ENCODE results near the gene RBM47. TPM values are rescaled to one million over a fixed set of nuclear protein-coding genes. Genes with fewer than 3 reads are reported as not detected.
A peak's percentile ranks its signal among the peaks of the same experiment; 100 is the strongest.

The RBM47 gene
- total and polyA plus RNA-seq, 2 experiments from 2014 or later, result 35.6 to 139 TPM

GRCh38 chr4:40600850-40601249 is 28.8 kb downstream of the RBM47 start:
- H3K4me1 ChIP-seq (ENCODE audit: insufficient read depth), result no peaks in the 10 kb centered on the region; the same call in 1 of the 2 replicates
- Mint-ChIP-seq H3K9me3 (no peaks in the 10 kb centered on the region), H3K27me3 (ENCODE audit: insufficient read depth, low read depth, poor library complexity) (no peaks in the 10 kb centered on the region), H3K36me3 (ENCODE audit: low read depth) (peaks cover 44% of the 10 kb centered on the region), H3K4me3 (no peak overlapping the region), H3K4me1 (peaks cover 5% of the 10 kb centered on the region; the same call in 1 of the 3 replicates), H3K27ac (0 out of 2 replicates have a peak overlapping the region, but pooled peaks have one; percentile 27)
- peak overlapping the region; percentile 86 for H3K27ac ChIP-seq (ENCODE audit: low read depth)
- no peak overlapping the region for H3K4me3 ChIP-seq
- H4K20me1 ChIP-seq (replicated peaks; ENCODE audit: insufficient read depth), result peaks cover 12% of the 10 kb centered on the region
- H3K79me2 ChIP-seq (replicated peaks; ENCODE audit: insufficient read depth), result peaks cover 99% of the 10 kb centered on the region
- TF ChIP-seq CREB1 (CRISPR knock-in tag; IDR thresholded peaks at IDR 0.05; ENCODE audit: low read depth) (no peak), REST (IDR thresholded peaks at IDR 0.05; ENCODE audit: unreplicated experiment) (no peak), ZNF331 (CRISPR knock-in tag; IDR thresholded peaks at IDR 0.05; ENCODE audit: low read depth) (no peak), STAT1 (IDR thresholded peaks at IDR 0.05; ENCODE audit: unreplicated experiment) (no peak), JUNB (IDR thresholded peaks at IDR 0.05; ENCODE audit: unreplicated experiment) (no peak), EZH2phosphoT487 (IDR thresholded peaks at IDR 0.05; ENCODE audit: unreplicated experiment) (no peak)
- DNase-seq (ENCODE audit: low spot score), result no peak
- H2AFZ ChIP-seq, result no peak overlapping the region
- no peaks in the 10 kb centered on the region for H3K9me2 ChIP-seq (ENCODE audit: insufficient read depth)
- peaks cover 9% of the 10 kb centered on the region; the same call in 1 of the 2 replicates for H3F3A ChIP-seq (replicated peaks; ENCODE audit: low read depth)
- peaks cover 3% of the 10 kb centered on the region; the same call in 1 of the 2 replicates for H3K36me3 ChIP-seq (ENCODE audit: insufficient read depth)
- H3K27me3 ChIP-seq (ENCODE audit: insufficient read depth), result no peaks in the 10 kb centered on the region
- no peak overlapping the region for H3K4me2 ChIP-seq
- ATAC-seq, result no peak

GRCh38 chr4:40599431-40599830 is 30.2 kb downstream of the RBM47 start:
- Histone ChIP-seq H3K27ac (ENCODE audit: low read depth) (peak overlapping the region; percentile 76; the same call in 1 of the 2 replicates), H3K36me3 (ENCODE audit: insufficient read depth) (peaks cover 16% of the 10 kb centered on the region), H3K9me2 (ENCODE audit: insufficient read depth) (no peaks in the 10 kb centered on the region), H2AFZ (no peak overlapping the region), H3F3A (replicated peaks; ENCODE audit: low read depth) (peaks cover 9% of the 10 kb centered on the region; the same call in 1 of the 2 replicates), H4K20me1 (replicated peaks; ENCODE audit: insufficient read depth) (peaks cover 8% of the 10 kb centered on the region), H3K4me3 (no peak overlapping the region), H3K27me3 (ENCODE audit: insufficient read depth) (no peaks in the 10 kb centered on the region), H3K79me2 (replicated peaks; ENCODE audit: insufficient read depth) (peaks cover 99% of the 10 kb centered on the region), H3K4me2 (no peak overlapping the region), H3K4me1 (ENCODE audit: insufficient read depth) (no peaks in the 10 kb centered on the region; the same call in 1 of the 2 replicates)
- H3K27ac Mint-ChIP-seq, result peak overlapping the region; percentile 33; the same call in 1 of the 2 replicates
- peaks cover 5% of the 10 kb centered on the region; the same call in 1 of the 3 replicates for H3K4me1 Mint-ChIP-seq
- H3K4me3 Mint-ChIP-seq, result no peak overlapping the region
- H3K36me3 Mint-ChIP-seq (ENCODE audit: low read depth), result peaks cover 46% of the 10 kb centered on the region
- H3K9me3 Mint-ChIP-seq, result no peaks in the 10 kb centered on the region
- no peak for DNase-seq (ENCODE audit: low spot score)
- no peak for ATAC-seq
- no peaks in the 10 kb centered on the region for H3K27me3 Mint-ChIP-seq (ENCODE audit: insufficient read depth, low read depth, poor library complexity)
- no peak for TF ChIP-seq ZNF114 (CRISPR knock-in tag; IDR thresholded peaks at IDR 0.05)
- no peak for TF ChIP-seq ZNF331 (CRISPR knock-in tag; IDR thresholded peaks at IDR 0.05; ENCODE audit: low read depth)
- TF ChIP-seq NANOG (IDR thresholded peaks at IDR 0.05; ENCODE audit: borderline replicate concordance), result no peak
- TF ChIP-seq, protein P1, sequence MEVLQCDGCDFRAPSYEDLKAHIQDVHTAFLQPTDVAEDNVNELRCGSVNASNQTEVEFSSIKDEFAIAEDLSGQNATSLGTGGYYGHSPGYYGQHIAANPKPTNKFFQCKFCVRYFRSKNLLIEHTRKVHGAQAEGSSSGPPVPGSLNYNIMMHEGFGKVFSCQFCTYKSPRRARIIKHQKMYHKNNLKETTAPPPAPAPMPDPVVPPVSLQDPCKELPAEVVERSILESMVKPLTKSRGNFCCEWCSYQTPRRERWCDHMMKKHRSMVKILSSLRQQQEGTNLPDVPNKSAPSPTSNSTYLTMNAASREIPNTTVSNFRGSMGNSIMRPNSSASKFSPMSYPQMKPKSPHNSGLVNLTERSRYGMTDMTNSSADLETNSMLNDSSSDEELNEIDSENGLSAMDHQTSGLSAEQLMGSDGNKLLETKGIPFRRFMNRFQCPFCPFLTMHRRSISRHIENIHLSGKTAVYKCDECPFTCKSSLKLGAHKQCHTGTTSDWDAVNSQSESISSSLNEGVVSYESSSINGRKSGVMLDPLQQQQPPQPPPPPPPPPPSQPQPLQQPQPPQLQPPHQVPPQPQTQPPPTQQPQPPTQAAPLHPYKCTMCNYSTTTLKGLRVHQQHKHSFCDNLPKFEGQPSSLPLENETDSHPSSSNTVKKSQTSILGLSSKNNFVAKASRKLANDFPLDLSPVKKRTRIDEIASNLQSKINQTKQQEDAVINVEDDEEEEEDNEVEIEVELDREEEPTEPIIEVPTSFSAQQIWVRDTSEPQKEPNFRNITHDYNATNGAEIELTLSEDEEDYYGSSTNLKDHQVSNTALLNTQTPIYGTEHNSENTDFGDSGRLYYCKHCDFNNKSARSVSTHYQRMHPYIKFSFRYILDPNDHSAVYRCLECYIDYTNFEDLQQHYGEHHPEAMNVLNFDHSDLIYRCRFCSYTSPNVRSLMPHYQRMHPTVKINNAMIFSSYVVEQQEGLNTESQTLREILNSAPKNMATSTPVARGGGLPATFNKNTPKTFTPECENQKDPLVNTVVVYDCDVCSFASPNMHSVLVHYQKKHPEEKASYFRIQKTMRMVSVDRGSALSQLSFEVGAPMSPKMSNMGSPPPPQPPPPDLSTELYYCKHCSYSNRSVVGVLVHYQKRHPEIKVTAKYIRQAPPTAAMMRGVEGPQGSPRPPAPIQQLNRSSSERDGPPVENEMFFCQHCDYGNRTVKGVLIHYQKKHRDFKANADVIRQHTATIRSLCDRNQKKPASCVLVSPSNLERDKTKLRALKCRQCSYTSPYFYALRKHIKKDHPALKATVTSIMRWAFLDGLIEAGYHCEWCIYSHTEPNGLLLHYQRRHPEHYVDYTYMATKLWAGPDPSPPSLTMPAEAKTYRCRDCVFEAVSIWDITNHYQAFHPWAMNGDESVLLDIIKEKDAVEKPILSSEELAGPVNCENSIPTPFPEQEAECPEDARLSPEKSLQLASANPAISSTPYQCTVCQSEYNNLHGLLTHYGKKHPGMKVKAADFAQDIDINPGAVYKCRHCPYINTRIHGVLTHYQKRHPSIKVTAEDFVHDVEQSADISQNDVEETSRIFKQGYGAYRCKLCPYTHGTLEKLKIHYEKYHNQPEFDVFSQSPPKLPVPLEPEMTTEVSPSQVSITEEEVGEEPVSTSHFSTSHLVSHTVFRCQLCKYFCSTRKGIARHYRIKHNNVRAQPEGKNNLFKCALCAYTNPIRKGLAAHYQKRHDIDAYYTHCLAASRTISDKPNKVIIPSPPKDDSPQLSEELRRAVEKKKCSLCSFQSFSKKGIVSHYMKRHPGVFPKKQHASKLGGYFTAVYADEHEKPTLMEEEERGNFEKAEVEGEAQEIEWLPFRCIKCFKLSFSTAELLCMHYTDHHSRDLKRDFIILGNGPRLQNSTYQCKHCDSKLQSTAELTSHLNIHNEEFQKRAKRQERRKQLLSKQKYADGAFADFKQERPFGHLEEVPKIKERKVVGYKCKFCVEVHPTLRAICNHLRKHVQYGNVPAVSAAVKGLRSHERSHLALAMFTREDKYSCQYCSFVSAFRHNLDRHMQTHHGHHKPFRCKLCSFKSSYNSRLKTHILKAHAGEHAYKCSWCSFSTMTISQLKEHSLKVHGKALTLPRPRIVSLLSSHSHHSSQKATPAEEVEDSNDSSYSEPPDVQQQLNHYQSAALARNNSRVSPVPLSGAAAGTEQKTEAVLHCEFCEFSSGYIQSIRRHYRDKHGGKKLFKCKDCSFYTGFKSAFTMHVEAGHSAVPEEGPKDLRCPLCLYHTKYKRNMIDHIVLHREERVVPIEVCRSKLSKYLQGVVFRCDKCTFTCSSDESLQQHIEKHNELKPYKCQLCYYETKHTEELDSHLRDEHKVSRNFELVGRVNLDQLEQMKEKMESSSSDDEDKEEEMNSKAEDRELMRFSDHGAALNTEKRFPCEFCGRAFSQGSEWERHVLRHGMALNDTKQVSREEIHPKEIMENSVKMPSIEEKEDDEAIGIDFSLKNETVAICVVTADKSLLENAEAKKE (CRISPR knock-in tag; IDR thresholded peaks at IDR 0.05), result no peak
- TF ChIP-seq JUNB (IDR thresholded peaks at IDR 0.05; ENCODE audit: unreplicated experiment), result no peak
- TF ChIP-seq STAT1 (IDR thresholded peaks at IDR 0.05; ENCODE audit: unreplicated experiment), result no peak
- TF ChIP-seq EZH2 (IDR thresholded peaks at IDR 0.05; ENCODE audit: low read depth, unreplicated experiment), result no peak
- no peak for TF ChIP-seq CREB1 (CRISPR knock-in tag; IDR thresholded peaks at IDR 0.05; ENCODE audit: low read depth)
- TF ChIP-seq, protein P2, sequence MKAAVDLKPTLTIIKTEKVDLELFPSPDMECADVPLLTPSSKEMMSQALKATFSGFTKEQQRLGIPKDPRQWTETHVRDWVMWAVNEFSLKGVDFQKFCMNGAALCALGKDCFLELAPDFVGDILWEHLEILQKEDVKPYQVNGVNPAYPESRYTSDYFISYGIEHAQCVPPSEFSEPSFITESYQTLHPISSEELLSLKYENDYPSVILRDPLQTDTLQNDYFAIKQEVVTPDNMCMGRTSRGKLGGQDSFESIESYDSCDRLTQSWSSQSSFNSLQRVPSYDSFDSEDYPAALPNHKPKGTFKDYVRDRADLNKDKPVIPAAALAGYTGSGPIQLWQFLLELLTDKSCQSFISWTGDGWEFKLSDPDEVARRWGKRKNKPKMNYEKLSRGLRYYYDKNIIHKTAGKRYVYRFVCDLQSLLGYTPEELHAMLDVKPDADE (IDR thresholded peaks at IDR 0.05), result no peak

Measured in GM23338 (cell line).